ENCODE measurements around the gene LRRC8A. TPM values are rescaled to one million over a fixed set of nuclear protein-coding genes. Genes with fewer than 3 reads are reported as not detected.
A peak's percentile ranks its signal among the peaks of the same experiment; 100 is the strongest.
"Not testable (repeated sequence)": the region's sequence is repeated elsewhere in the genome, so short reads cannot be mapped to it uniquely, and the experiment has no call there.

The LRRC8A gene
- polyA plus RNA-seq, 12 donors = 15.2 to 24.4 (median 21.5) TPM; not detected in 1

- DNase-seq = no peak
Observed at GRCh38 chr9:128919402-128920089, 37.6 kb downstream of the LRRC8A start.

GRCh38 chr9:128920381-128921058, 38.6 kb downstream of the LRRC8A start, which contains the start of gene PHYHD1:
TSS of gene PHYHD1 (plus strand) at chr9:128920982. CDS start at chr9:128922324, 1,342 bp downstream.
- peak; percentile 34 for DNase-seq

- DNase-seq = peak; percentile 75
Observed at GRCh38 chr9:128921881-128922763, 40.2 kb downstream of the LRRC8A start.

- no peak for DNase-seq
Observed at GRCh38 chr9:128923493-128923883, 41.6 kb downstream of the LRRC8A start.

GRCh38 chr9:128927731-128928411, 45.9 kb downstream of the LRRC8A start:
- DNase-seq = no peak

GRCh38 chr9:128928624-128929023, 46.7 kb downstream of the LRRC8A start:
- no peak for DNase-seq

- DNase-seq = no peak
Observed at GRCh38 chr9:128929560-128929959, 47.6 kb downstream of the LRRC8A start.

- DNase-seq = no peak
Observed at GRCh38 chr9:128933731-128934130, 51.8 kb downstream of the LRRC8A start.

GRCh38 chr9:128936171-128936865, 54.4 kb downstream of the LRRC8A start:
- DNase-seq = no peak

GRCh38 chr9:128937310-128938165, 55.6 kb downstream of the LRRC8A start:
- DNase-seq = no peak

- DNase-seq = no peak
Observed at GRCh38 chr9:128940271-128940921, 58.5 kb downstream of the LRRC8A start.

- DNase-seq = no peak
Observed at GRCh38 chr9:128940946-128941755, 59.2 kb downstream of the LRRC8A start.

GRCh38 chr9:128943832-128944620, 62.1 kb downstream of the LRRC8A start:
- no peak for DNase-seq

- not testable (repeated sequence) for DNase-seq
Observed at GRCh38 chr9:128944966-128945365, 63.0 kb downstream of the LRRC8A start.

GRCh38 chr9:128945798-128946501, 64.0 kb downstream of the LRRC8A start:
- DNase-seq = no peak

- no peak for DNase-seq
Observed at GRCh38 chr9:128946571-128947276, 64.8 kb downstream of the LRRC8A start.

- DNase-seq = no peak
Observed at GRCh38 chr9:128947277-128947526, 65.3 kb downstream of the LRRC8A start.
